Type B pancreatic cell (in vitro differentiated cells): ENCODE data around the gene PRMT9. TPM values are rescaled to one million over a fixed set of nuclear protein-coding genes. Genes with fewer than 3 reads are reported as not detected.

Source experiments
- DNase-seq: peaks from one replicate; pipeline ENCODE4 v3.0.0; 2021; ENCODE audit warnings: mixed read lengths; ENCODE audit not compliant: unreplicated experiment; ENCODE audit errors: extremely low spot score
- H3K27ac Mint-ChIP-seq: 2 replicates; pipeline ENCODE4 v1.8.0; 2021; ENCODE audit warnings: mild to moderate bottlenecking, mixed read lengths
- H3K27me3 Mint-ChIP-seq: 2 replicates; pipeline ENCODE4 v1.8.0; 2021; ENCODE audit warnings: mixed read lengths
- H3K36me3 Mint-ChIP-seq: 2 replicates; pipeline ENCODE4 v1.8.0; 2021; ENCODE audit warnings: mixed read lengths
- H3K4me1 Mint-ChIP-seq: one replicate; pipeline ENCODE4 v1.8.0; 2021; ENCODE audit warnings: mixed read lengths; ENCODE audit not compliant: unreplicated experiment
- H3K4me3 Mint-ChIP-seq: 2 replicates; pipeline ENCODE4 v1.8.0; 2021; ENCODE audit warnings: mild to moderate bottlenecking, mixed read lengths
- H3K9me3 Mint-ChIP-seq: 2 replicates; pipeline ENCODE4 v1.8.0; 2021; ENCODE audit warnings: mixed read lengths
- total RNA-seq: library from RNA; stranded (reverse); gene quantifications from 2 replicates; pipeline ENCODE4 v1.2.1, GENCODE V29; 2021; ENCODE audit warnings: low replicate concordance
- TF ChIP-seq, protein P1 (sequence below): fragments of 200-600 bp; sonication (generic); conservative IDR thresholded peaks from 2 replicates; pipeline ENCODE4 v1.5.0; 2021; ENCODE audit warnings: antibody characterized with exemption, mild to moderate bottlenecking

PRMT9 gene
- total RNA-seq, 1 donor from 2014 or later, result 12.5 TPM

DNA sequence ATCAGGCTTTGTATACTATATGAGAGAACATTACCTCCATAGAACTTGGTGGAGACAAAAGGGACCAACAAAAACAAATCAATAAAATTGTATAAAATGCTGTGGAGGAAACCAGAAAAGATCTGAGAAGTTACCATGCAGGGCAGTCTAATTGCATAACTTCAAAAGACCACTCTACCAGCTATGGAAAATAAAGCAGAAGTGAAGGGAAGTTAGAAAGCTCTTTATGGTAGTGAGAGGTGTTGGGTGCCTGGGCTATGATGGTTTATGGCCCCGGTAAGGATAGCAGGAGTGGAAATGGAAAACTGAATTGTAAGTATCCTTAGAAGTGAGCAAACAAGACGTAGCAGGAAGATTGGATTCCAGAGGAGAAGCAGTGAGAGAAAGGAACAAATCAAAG, 63.6 kb downstream of the PRMT9 start:
- Mint-ChIP-seq H3K27ac (peak overlapping the region; percentile 25), H3K9me3 (no peaks in the 10 kb centered on the region), H3K4me3 (peak overlapping the region; percentile 76), H3K36me3 (peaks cover 26% of the 10 kb centered on the region), H3K27me3 (no peaks in the 10 kb centered on the region), H3K4me1 (peaks cover 13% of the 10 kb centered on the region)
- TF ChIP-seq, protein P1, sequence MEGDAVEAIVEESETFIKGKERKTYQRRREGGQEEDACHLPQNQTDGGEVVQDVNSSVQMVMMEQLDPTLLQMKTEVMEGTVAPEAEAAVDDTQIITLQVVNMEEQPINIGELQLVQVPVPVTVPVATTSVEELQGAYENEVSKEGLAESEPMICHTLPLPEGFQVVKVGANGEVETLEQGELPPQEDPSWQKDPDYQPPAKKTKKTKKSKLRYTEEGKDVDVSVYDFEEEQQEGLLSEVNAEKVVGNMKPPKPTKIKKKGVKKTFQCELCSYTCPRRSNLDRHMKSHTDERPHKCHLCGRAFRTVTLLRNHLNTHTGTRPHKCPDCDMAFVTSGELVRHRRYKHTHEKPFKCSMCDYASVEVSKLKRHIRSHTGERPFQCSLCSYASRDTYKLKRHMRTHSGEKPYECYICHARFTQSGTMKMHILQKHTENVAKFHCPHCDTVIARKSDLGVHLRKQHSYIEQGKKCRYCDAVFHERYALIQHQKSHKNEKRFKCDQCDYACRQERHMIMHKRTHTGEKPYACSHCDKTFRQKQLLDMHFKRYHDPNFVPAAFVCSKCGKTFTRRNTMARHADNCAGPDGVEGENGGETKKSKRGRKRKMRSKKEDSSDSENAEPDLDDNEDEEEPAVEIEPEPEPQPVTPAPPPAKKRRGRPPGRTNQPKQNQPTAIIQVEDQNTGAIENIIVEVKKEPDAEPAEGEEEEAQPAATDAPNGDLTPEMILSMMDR, result no peak
- DNase-seq, result no peak

DNA sequence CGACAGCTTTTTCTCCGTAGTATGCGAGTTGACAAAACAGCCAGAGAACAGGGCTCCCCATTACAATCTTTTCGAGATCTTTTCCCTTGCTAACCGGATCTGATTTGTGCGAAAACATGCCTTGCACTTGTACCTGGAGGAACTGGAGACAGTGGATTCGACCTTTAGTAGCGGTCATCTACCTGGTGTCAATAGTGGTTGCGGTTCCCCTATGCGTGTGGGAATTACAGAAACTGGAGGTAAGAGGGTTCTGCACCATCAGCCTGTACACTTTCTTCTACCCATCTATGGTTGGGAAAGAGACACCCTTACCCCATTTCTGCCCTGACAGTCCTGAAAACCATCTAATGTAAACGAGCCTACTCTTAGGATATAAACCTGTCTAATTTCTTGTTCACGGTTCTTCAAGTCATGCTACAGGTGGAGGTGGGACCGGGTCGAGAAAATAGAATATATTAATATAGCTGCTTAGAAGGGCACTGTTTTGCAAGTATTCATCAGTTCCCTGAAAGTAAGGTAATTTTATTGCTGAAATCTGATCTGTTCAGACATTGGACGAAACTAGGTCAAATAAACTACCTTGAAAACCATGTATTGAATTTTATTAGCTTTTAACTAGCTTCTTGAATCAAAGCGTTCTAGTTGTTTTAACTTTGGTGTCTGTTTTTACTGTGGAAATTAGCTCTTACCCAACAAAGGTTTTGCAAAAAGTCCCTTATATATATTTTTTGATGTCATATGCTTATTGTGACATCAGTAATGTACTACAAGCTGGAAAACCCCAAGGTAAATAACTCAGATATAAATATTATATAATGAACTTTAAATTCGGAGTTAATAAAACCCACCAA, 65.9 kb downstream of the PRMT9 start:
- Mint-ChIP-seq H3K9me3 (no peaks in the 10 kb centered on the region), H3K36me3 (peaks cover 20% of the 10 kb centered on the region), H3K27ac (peak overlapping the region; percentile 95), H3K4me1 (peaks cover 13% of the 10 kb centered on the region), H3K27me3 (no peaks in the 10 kb centered on the region), H3K4me3 (peak overlapping the region; percentile 96)
- DNase-seq, result no peak
- TF ChIP-seq, protein P1, result no peak

DNA sequence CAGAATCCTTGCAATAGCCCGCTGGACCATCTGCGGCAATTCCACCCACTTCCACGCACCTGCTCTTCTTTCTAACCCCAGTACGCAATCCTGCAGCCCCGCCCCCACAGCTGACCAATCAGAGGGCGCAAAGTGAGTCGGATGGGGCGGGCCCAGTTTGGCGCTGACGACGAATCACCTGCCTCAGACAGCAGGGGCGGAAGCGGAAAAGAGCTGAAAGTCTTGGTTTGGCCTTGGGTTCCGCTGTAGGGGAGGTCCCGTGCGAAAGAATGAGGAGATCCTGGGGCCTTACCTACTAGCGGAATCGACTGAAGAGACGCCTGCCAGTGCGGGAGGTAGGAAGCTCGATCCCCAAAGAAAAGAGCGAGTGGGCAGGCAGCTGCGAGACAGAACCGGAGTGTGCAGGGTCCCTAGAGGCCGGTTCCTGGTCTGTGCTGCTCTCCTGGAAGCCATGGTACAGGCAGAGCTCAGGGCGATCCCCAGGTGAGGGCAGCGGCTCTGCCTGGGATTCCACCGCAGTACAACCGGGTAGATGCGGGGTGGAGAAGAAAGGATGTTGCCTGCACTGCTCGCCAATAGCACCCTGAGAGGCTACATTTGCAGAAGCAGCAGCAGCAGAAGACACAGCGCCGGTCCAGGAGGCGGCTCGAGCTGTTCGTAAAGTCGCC, 66.7 kb downstream of the PRMT9 start, which contains the start of gene TMEM184C:
TSS of gene TMEM184C (plus strand) at position 225 of the 668 bp plus-strand sequence. CDS start 560 bp downstream, outside the sequence.
- Mint-ChIP-seq H3K9me3 (no peaks in the 10 kb centered on the region), H3K27ac (peak within 1 kb of the TSS; percentile 95), H3K4me1 (peaks cover 13% of the 10 kb centered on the region), H3K4me3 (peak within 1 kb of the TSS; percentile 96), H3K27me3 (no peaks in the 10 kb centered on the region), H3K36me3 (peaks cover 17% of the 10 kb centered on the region)
- TF ChIP-seq, protein P1, result peak; percentile 21
- DNase-seq, result peak; percentile 96

DNA sequence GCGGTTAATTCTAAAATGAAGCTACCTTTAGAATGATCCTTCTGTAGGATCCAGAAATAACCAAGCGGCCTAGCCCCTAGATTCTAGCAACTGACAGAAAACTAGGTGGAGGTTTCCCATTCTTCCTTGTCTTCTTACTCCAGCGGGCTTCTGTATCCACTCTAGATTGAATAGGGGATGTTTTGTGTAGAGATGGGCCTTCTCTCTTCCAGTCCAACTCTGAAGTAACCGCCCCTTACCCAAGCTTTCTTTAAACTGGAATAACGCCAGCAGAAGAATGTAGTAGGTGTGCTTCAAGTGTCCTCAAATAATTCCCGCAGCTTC, 67.2 kb downstream of the PRMT9 start:
- H3K4me1 Mint-ChIP-seq, result peaks cover 13% of the 10 kb centered on the region
- no peaks in the 10 kb centered on the region for H3K27me3 Mint-ChIP-seq
- H3K36me3 Mint-ChIP-seq, result peaks cover 17% of the 10 kb centered on the region
- TF ChIP-seq, protein P1, result no peak
- no peaks in the 10 kb centered on the region for H3K9me3 Mint-ChIP-seq
- DNase-seq, result no peak
- H3K4me3 Mint-ChIP-seq, result peak overlapping the region; percentile 96
- peak overlapping the region; percentile 95 for H3K27ac Mint-ChIP-seq

DNA sequence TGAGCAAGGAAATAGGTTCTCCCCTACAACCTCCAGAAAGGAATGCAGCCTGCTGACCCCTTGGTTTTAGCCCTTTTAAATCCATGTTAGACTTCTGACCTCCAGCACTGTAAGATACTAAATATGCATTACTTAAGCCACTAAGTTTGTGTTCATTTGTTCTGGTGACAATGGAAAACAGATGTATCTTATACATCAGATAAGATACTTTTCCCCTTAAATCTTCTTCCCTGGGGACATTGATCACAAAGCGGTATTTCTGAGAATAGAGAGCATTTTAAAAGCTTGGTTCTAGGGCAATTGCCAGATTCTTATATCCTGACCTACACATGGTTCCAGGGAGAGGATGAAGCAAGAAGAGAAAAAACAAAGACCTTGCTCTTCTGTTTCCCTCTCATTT, 73.3 kb downstream of the PRMT9 start:
- Mint-ChIP-seq H3K4me3 (no peak overlapping the region), H3K27me3 (no peaks in the 10 kb centered on the region), H3K36me3 (no peaks in the 10 kb centered on the region), H3K27ac (no peak overlapping the region), H3K9me3 (no peaks in the 10 kb centered on the region), H3K4me1 (peaks cover 6% of the 10 kb centered on the region)
- no peak for DNase-seq
- TF ChIP-seq, protein P1, result no peak
